GM18499 (cell line): ENCODE results near the gene APCDD1.
"Not testable (repeated sequence)": the region's sequence is repeated elsewhere in the genome, so short reads cannot be mapped to it uniquely, and the experiment has no call there.

Experiments
- ATAC-seq: cut with Tn5 transposase; IDR thresholded peaks from one replicate; pipeline ENCODE4 v1.9.1; 2021; ENCODE audit warnings: moderate number of reproducible peaks; ENCODE audit not compliant: insufficient read depth, unreplicated experiment

Gene APCDD1

DNA sequence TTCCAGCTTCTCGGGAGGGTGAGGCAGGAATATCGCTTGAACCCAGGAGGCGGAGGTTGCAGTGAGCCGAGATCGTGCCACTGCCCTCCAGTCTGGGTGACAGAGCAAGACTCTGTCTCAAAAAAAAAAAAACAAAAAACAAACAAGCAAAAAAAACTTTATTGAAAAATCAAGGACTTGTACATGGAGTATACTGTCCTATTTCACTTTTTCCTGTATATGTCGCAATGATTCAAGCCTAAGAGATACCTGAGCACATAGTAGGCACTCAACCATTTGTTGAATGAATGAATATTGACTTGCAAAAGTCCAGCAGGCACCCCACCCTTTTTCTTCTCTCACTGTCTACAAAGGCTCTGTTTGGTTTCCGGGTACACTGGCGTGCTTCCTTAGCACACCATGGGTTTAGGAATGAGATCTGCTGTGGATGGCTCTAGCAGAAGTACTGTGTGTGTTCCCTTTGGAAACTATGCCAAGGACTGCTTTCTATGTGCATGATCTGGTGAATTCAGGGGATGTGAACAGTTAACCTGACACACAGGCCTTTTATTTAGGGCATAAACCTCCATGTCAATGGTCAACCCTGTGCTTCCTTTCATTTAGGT lies 6.1 kb downstream of the APCDD1 start:
- ATAC-seq = no peak

DNA sequence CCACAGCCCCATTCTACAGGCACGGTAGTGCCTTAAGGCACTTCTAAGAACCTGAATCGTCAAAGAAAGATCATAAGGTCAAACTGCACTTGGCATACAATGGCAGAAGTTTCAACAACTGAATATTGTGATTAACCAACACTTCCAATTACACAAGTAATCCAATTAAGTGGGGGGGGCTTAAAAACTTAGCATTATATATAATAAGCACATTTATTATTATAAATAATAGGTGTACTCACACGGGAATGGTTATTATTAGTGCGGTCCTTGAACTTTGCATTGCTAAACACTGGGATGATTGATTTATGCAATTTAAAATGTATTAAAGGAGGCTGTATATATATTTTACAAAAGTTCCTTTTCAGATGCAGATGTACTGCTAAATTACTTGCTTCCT lies 7.6 kb downstream of the APCDD1 start:
- ATAC-seq = no peak

DNA sequence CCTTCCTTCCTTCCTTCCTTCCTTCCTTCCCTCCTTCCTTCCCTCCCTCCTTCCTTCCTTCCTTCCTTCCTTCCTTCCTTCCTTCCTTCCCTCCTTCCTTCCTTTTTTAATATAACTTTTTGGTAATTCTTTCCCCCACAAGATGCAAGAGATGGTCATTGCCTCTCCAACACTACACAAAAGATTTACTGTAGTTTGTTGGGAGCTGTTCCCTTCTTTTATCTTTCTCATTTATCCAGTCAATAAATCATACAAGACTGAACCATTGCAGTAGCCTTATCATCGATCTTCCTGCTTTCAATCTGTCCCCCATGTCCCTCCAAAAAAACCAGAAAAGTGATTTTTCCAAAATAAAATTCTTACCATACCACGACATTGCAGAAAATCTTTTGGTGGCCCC lies 8.2 kb downstream of the APCDD1 start:
- ATAC-seq = no peak

DNA sequence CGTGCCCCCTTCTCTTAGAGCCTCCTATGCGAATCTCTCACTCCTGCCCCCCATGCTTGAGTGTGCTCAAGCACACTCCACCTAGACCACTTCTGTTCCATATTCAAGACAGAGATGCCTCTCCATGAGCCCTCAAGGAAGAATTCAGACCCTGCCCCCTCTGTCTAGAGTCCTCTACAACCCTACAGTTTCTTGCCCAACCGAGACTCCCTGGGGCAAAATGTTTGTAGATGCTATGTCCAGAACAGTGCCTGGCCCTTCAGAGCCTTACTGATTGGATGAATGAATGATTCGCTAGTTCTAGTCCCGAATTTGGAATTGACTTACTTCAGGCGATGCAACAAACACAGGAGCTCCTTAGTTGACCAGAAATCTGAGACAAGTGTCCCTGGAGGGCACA lies 8.7 kb downstream of the APCDD1 start:
- no peak for ATAC-seq

GRCh38 chr18:10463741-10464140 lies 9.3 kb downstream of the APCDD1 start:
- ATAC-seq = no peak

- ATAC-seq = not testable (repeated sequence)
These were observed 9.8 kb downstream of the APCDD1 start for GRCh38 chr18:10464161-10464648.

GRCh38 chr18:10465174-10465939 lies 10.9 kb downstream of the APCDD1 start:
- no peak for ATAC-seq

DNA sequence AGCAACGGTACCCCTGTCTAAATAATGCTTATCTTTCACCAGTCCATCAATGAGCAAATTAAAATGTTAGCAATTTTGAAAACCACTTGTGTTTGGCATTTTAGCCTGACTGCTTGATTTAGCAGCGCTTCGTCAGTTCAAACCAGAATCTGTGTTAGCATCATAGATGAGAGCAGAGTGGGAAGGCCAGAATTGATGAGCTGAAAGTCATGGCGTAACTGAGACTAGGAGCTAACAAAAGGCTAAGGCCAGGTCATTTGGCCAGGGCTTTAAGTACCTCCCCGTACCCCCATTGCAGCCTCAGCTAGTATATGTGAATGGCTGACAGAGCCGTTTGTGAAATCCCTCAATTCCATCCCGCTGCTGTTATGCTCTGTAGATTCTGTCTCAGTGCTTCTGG lies 16.0 kb downstream of the APCDD1 start:
- no peak for ATAC-seq

DNA sequence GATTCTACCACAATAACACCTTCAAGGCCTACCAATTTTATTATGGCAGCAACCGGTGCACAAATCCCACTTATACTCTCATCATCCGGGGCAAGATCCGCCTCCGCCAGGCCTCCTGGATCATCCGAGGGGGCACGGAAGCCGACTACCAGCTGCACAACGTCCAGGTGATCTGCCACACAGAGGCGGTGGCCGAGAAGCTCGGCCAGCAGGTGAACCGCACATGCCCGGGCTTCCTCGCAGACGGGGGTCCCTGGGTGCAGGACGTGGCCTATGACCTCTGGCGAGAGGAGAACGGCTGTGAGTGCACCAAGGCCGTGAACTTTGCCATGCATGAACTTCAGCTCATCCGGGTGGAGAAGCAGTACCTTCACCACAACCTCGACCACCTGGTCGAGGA lies 17.1 kb downstream of the APCDD1 start:
- no peak for ATAC-seq

GRCh38 chr18:10473132-10473531 lies 18.7 kb downstream of the APCDD1 start:
- no peak for ATAC-seq

GRCh38 chr18:10474309-10474708 lies 19.9 kb downstream of the APCDD1 start:
- ATAC-seq = no peak

DNA sequence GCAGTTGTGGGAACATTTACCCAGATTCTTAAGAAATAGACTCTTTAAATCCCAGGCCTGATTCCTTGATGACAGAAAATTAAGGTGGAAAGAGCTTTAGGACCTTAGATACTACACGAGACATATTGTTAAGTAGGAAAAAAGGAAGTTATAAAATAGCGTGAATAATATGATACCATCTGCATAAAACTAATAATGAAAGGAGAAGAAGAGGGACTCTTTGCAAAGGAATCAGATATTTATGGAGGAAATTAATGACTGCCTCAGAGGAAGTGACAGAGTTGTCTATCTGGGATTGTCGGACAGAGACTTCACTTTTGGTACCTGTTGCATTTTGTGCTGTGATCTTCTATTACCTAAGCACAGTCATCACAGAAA lies 20.8 kb downstream of the APCDD1 start:
- no peak for ATAC-seq

DNA sequence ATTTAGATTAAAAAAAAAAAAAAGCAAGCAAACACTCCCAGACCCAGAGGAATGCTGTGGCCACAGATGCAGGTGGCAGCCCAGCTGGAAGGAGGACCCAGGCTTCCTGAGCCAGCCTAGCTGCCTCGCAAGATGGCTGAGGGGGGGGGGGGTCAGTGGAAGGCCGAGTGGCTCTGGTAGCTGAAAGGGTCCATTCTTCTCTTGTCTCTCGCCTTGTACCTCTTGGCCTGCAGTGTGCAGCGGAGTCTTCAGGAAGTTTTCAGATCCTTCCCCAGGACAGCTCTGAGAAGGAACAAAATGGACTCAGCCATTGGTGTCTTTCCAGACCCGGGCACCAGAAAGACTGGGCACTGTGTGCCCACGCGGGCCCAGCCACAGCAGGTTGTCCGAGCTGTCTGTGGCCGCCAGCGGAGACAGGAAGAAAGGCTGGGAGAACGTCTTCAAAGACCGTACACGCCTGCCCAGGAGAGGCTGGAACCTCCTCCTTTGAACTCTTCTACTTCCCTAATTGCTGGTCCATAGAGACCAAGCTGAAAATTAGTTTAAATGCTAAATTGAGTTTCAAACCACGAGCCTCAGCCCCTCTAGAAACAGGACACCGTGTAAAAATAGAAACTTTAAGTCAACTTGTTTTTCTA lies 21.3 kb downstream of the APCDD1 start:
- no peak for ATAC-seq

DNA sequence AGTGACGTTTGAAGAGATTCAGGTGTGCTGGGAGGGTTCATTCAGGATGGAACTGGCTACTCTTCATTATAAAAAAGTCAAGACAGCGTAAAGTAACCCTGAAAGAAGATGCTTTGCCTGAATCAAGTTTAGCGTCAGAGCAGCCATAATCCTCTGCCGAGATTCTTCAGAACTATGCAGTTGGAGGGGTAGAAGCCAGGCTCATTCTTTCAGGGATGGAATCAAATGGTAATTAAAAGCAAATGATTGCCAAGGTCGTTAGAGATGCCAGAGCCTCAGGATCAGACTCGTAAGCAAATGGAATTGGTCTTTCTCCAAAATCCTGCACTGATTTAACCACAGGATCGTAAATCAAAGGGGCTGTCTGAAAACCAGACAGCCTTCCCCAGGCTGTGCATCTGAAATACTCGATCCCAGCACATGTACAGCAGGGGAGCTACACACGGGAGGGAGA lies 21.9 kb downstream of the APCDD1 start:
- ATAC-seq = no peak

DNA sequence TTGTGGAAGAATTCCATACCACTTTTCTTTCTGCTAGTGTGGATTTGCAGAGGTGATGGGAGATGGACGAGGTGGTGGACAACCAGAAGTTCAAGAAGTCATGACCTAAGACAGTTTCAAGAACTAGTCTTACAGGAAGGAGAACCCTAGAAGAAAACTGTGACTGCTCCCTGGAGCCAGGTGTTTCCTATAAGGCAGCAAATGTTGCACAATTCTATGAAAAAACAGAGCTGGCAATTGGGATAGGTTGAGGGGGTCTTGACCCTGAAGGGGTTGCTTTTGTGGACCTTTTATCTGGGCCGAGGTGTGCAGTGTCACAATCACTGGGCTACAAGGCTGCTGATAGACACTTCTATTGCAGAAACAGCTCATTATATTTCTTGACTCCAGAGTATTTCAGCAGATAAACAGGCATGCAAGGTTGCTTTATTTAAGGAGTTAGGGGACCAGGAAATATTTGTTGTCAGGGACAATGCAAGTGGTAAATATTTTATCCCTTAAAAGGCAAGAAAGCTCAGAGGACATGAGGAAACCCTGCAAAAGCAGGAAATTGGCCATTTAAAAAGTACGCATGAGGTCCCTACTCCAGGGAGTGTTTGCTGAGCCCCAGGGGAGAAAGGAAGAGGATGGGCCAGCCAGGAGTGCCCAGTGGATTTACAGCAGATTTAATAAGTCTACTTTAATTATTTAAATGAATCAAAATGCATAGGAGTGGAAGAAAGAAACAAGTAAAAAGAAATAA lies 22.9 kb downstream of the APCDD1 start:
- ATAC-seq = no peak

- ATAC-seq = no peak
These were observed 23.4 kb downstream of the APCDD1 start for GRCh38 chr18:10477863-10478260.

- ATAC-seq = no peak
These were observed 27.4 kb downstream of the APCDD1 start for GRCh38 chr18:10481831-10482230.

DNA sequence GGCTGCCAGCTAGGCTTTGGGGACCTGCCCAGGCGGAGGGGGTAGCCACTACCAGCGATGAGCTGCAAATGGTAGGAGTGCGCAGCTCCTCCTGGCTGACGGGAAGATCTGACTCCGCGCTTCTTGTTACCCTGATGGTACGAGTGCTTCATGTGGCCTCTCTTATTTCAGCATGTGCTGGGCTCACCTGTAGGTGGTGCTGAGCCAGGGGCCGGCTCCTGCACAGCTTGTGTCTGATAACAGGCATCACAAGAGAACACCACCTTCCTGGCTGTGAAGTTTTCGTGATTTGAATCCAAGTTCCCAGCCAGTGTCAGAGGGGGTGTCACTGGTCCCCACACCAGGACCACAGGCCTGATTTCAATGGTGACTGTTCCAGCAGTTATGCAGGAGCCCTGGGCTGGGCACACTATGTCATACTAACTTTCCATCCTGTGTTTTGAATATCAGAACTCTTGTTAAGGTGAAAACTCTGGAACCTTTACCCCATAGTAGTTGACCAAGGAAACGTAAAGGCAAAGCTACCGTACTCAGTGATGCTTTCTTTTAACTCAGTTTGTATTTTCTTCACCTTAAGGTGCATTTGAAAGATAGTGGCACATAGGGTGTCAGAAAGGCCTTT lies 28.0 kb downstream of the APCDD1 start:
- no peak for ATAC-seq

GRCh38 chr18:10482985-10483949 lies 28.8 kb downstream of the APCDD1 start:
- peak; percentile 55 for ATAC-seq
